Prostate gland (tissue), 2 donors: ENCODE measurements around the gene C17orf113. TPM values are rescaled to one million over a fixed set of nuclear protein-coding genes. Genes with fewer than 3 reads are reported as not detected.

Source experiments
- DNase-seq: peaks from one replicate; pipeline ENCODE4 v3.0.0-alpha.2; 2019; ENCODE audit warnings: low spot score
- H3K27ac ChIP-seq, 2 donors: fragments of 200-600 bp; sonication (generic); 2 replicates each; pipeline ENCODE4 v1.5.1; 2017 to 2019
- H3K27me3 ChIP-seq: fragments of 200-600 bp; sonication (generic); replicated peaks from 2 replicates; pipeline ENCODE4 v1.5.1; 2019; ENCODE audit not compliant: insufficient read depth
- H3K36me3 ChIP-seq, 2 donors: fragments of 200-600 bp; sonication (generic); 1 replicate in 1 of 2; 2 replicates in 1 of 2; pipeline versions ENCODE4 v1.5.1 to v1.8.1; 2017 to 2019
- H3K4me1 ChIP-seq: fragments of 200-600 bp; sonication (generic); replicated peaks from 2 replicates; pipeline ENCODE4 v1.5.1; 2019
- H3K4me3 ChIP-seq, 2 donors: fragments of 200-600 bp; sonication (generic); 2 replicates each; pipeline ENCODE4 v1.5.1; 2017 to 2019
- H3K9me3 ChIP-seq: fragments of 200-600 bp; sonication (generic); 2 replicates; pipeline ENCODE4 v1.5.1; 2017
- POLR2A ChIP-seq: fragments of 450-650 bp; IDR thresholded peaks from one replicate; pipeline ENCODE4 v1.6.1; 2016; ENCODE audit warnings: antibody characterized with exemption, mild to moderate bottlenecking
- POLR2AphosphoS5 ChIP-seq: sonication (generic); formaldehyde crosslinking; IDR thresholded peaks from one replicate; pipeline ENCODE4 v1.6.1; 2017; ENCODE audit warnings: antibody characterized with exemption
- WGBS: methylation state at CpG from one replicate; pipeline ENCODE4 v1.1.5; 2018; 5-methylcytosine and 5-hydroxymethylcytosine counted together
- intact Hi-C: fragments of 100-400 bp; cut with DNase I; formaldehyde crosslinking; loops from one replicate; pipeline ENCODE4 v1.14.2; 2022
- total RNA-seq, 2 donors: library from RNA; depleted of rRNA; stranded (reverse); fragments of >200 nt; gene quantifications; one replicate each; pipeline ENCODE4 v1.1.0, GENCODE V29; 2016
- TF ChIP-seq, protein P1 (sequence below), 4 experiments: fragments of 200-600 bp in 2 of 4; fragments of 450-650 bp in 2 of 4; sonication (generic) in 2 of 4; IDR thresholded peaks; 1 replicate in 3 of 4; 2 replicates in 1 of 4; pipeline ENCODE4 v1.5.1; 2016 to 2019; ENCODE audit warnings: antibody characterized with exemption in 4 of 4, mild to moderate bottlenecking in 2 of 4, moderate library complexity in 2 of 4

The C17orf113 gene
- total RNA-seq, 2 donors from 2014 or later, result 4.2 to 4.8 TPM

DNA sequence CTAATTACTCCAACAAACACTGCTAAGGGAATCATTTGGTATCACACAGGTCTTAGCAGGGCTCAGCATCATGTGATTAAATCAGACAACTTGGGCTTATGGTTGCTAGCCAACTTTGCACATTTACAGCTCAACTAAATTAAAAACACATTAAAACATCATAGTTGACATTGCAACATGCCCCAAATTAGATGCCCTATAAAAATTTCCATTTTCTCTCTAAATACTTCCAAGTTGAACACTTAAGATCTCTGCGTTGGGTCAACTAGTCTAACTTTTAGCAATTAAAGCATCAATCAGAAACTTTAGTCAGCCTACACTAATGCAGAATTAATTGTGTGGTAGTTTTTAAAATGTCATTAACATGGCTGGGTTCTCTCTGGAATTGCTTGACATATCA, 45.2 kb downstream of the C17orf113 start:
- no peaks in the 10 kb centered on the region for H3K36me3 ChIP-seq
- WGBS, result 34% methylated on average over 1 of the region's 1 CpG
- H3K27me3 ChIP-seq, result no peaks in the 10 kb centered on the region
- intact Hi-C loops, result no loop called here
- no peaks in the 10 kb centered on the region for H3K4me1 ChIP-seq
- no peak overlapping the region for H3K4me3 ChIP-seq
- TF ChIP-seq POLR2AphosphoS5 (no peak), POLR2A (no peak)
- TF ChIP-seq, protein P1, sequence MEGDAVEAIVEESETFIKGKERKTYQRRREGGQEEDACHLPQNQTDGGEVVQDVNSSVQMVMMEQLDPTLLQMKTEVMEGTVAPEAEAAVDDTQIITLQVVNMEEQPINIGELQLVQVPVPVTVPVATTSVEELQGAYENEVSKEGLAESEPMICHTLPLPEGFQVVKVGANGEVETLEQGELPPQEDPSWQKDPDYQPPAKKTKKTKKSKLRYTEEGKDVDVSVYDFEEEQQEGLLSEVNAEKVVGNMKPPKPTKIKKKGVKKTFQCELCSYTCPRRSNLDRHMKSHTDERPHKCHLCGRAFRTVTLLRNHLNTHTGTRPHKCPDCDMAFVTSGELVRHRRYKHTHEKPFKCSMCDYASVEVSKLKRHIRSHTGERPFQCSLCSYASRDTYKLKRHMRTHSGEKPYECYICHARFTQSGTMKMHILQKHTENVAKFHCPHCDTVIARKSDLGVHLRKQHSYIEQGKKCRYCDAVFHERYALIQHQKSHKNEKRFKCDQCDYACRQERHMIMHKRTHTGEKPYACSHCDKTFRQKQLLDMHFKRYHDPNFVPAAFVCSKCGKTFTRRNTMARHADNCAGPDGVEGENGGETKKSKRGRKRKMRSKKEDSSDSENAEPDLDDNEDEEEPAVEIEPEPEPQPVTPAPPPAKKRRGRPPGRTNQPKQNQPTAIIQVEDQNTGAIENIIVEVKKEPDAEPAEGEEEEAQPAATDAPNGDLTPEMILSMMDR (IDR thresholded peaks at IDR 0.05), result no peak
- DNase-seq, result no peak
- no peak overlapping the region for H3K27ac ChIP-seq
- no peaks in the 10 kb centered on the region for H3K9me3 ChIP-seq

DNA sequence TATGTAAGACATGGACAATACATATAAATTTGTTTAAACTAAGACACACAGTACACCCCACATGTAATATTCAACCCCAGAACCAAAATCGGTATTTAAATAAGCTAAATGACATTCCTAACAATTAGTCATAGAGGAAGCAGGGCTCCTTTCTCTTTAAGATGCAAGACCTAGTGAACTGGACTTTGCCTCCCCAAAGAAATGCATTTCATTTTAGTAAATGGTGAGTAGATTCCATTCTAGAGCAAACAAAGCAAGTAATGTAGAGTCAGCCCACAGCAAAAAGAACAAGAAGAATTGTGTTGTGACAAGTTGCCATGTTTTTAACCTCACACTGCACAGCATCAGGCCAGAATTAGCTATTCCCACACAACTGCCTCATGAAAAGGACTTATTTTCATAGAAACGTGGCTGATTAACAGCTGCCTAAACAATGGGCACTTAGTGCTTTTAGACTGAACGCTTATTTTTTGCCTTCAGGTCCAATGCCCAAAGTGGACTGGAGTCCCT, 47.6 kb downstream of the C17orf113 start:
- no peaks in the 10 kb centered on the region for H3K4me1 ChIP-seq
- TF ChIP-seq, protein P1 (IDR thresholded peaks at IDR 0.05), result no peak
- TF ChIP-seq POLR2A, result no peak
- TF ChIP-seq POLR2AphosphoS5, result no peak

DNA sequence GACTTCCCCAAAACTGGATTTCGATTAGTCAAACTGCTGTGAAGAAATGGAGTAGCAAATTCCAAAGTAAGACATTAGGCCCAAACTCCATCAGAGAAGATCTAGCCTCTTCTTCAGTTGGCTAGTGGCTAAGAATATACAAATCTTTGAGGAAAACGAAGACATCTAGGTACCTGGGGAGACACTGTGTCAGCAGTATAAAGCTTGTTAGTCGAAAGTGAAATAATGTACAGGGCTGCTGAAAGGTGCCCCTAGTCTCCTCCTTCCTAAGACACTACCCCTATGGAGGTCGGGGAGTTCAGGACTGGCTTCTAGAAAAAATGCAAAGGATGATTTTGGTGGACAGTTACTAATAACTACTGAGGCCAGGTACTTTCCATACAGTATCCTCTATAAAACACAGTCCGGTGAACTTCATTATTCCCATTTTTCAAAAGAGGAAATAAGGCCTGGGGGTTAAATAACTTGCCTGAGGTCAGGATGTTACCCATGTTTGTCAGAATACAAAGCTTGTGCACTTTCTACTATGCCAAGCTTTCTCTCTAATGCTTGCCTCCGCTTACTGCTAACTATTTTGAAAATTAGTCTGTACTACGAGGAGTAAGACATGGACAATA, 48.1 kb downstream of the C17orf113 start:
- Histone ChIP-seq H3K36me3 (peaks cover 0 to 9% of the 10 kb centered on the region in 2 donors), H3K9me3 (no peaks in the 10 kb centered on the region), H3K27ac (no peak overlapping the region), H3K4me3 (no peak overlapping the region), H3K27me3 (no peaks in the 10 kb centered on the region), H3K4me1 (no peaks in the 10 kb centered on the region)
- intact Hi-C loops, result no loop called here
- no peak for TF ChIP-seq POLR2A
- TF ChIP-seq, protein P1 (IDR thresholded peaks at IDR 0.05), result no peak
- no peak for TF ChIP-seq POLR2AphosphoS5
- 86% methylated on average over 7 of the region's 7 CpGs for WGBS
- DNase-seq, result no peak

More for the DNA sequence above, 47.6 kb downstream of the C17orf113 start:
- Histone ChIP-seq H3K27ac (no peak overlapping the region), H3K4me3 (no peak overlapping the region), H3K9me3 (no peaks in the 10 kb centered on the region), H3K36me3 (peaks cover 0 to 6% of the 10 kb centered on the region in 2 donors), H3K27me3 (no peaks in the 10 kb centered on the region)
- 74% methylated on average over 3 of the region's 3 CpGs for WGBS
- intact Hi-C loops, result no loop called here
- DNase-seq, result no peak

DNA sequence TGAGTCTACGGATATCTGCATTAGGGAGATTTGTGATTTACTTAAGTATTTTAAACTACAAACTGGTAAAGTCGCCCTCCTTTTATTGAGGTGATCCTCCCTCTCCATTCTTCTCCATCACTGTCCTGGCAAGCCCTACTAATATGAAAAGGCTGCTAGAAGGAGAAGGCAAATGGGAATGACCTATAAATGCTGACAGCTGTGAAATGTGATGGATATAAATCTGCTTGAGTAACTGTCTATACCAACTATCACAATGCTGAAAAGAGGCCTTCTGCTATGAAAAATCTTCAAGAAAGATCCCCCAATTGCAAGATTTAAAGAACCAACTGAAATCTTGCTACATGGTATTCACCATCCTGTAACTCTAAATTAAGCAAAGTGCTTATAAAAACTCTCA, 48.7 kb downstream of the C17orf113 start:
- 73% methylated on average over 2 of the region's 2 CpGs for WGBS
- Histone ChIP-seq H3K27ac (no peak overlapping the region), H3K36me3 (peaks cover 3 to 9% of the 10 kb centered on the region in 2 donors), H3K4me1 (no peaks in the 10 kb centered on the region), H3K4me3 (no peak overlapping the region), H3K9me3 (no peaks in the 10 kb centered on the region), H3K27me3 (no peaks in the 10 kb centered on the region)
- intact Hi-C loops, result no loop called here
- no peak for DNase-seq
- TF ChIP-seq, protein P1 (IDR thresholded peaks at IDR 0.05), result no peak
- TF ChIP-seq POLR2AphosphoS5 (no peak), POLR2A (no peak)
